SK-N-SH treated with all-trans-retinoic acid at 6 μM for 48 hours (cell line): ENCODE measurements around the gene OR4F6.

Source experiments
- ATAC-seq: fragments of 200-7000 bp; cut with Tn5 transposase; 3 replicates; pipeline ENCODE4 v1.9.1; 2020; ENCODE audit warnings: mild to moderate bottlenecking, moderate library complexity
- ARNTL ChIP-seq: fragments of 450-650 bp; formaldehyde crosslinking; IDR thresholded peaks from 2 replicates; pipeline ENCODE4 v1.5.0; 2020; ENCODE audit warnings: low read depth, mild to moderate bottlenecking, moderate library complexity, borderline replicate concordance
- BACH2 ChIP-seq: fragments of 250-450 bp; sonication (Bioruptor Pico); IDR thresholded peaks from 2 replicates; pipeline ENCODE4 v1.9.0; 2021; ENCODE audit warnings: mild to moderate bottlenecking, borderline replicate concordance
- CSDC2 ChIP-seq: fragments of 250-450 bp; sonication (Bioruptor Pico); IDR thresholded peaks from 2 replicates; pipeline ENCODE4 v1.5.0; 2020; ENCODE audit warnings: mild to moderate bottlenecking, moderate library complexity
- ESRRG ChIP-seq: fragments of 250-450 bp; sonication (Bioruptor Pico); IDR thresholded peaks from 2 replicates; pipeline ENCODE4 v1.6.1; 2021; ENCODE audit warnings: mild to moderate bottlenecking
- GLIS3 ChIP-seq: fragments of 250-450 bp; sonication (Bioruptor Pico); IDR thresholded peaks from 2 replicates; pipeline ENCODE4 v1.5.0; 2020; ENCODE audit warnings: mild to moderate bottlenecking, moderate library complexity
- ISL1 ChIP-seq: fragments of 250-450 bp; sonication (Bioruptor Pico); IDR thresholded peaks from 2 replicates; pipeline ENCODE4 v2.1.2; 2022; ENCODE audit warnings: mild to moderate bottlenecking, moderate library complexity
- PPARA ChIP-seq: fragments of 250-450 bp; sonication (Bioruptor Pico); IDR thresholded peaks from 2 replicates; pipeline ENCODE4 v1.5.0; 2020; ENCODE audit warnings: mild to moderate bottlenecking, borderline replicate concordance
- RARB ChIP-seq: fragments of 250-450 bp; sonication (Bioruptor Pico); IDR thresholded peaks from 2 replicates; pipeline ENCODE4 v1.8.0; 2021; ENCODE audit warnings: mild to moderate bottlenecking, moderate library complexity
- SNAI2 ChIP-seq: fragments of 250-450 bp; sonication (Bioruptor Pico); IDR thresholded peaks from 2 replicates; pipeline ENCODE4 v1.5.0; 2020; ENCODE audit warnings: mild to moderate bottlenecking, moderate library complexity
- TOX ChIP-seq: fragments of 250-450 bp; sonication (Bioruptor Pico); IDR thresholded peaks from 2 replicates; pipeline ENCODE4 v1.8.0; 2021; ENCODE audit warnings: mild to moderate bottlenecking, moderate library complexity, borderline replicate concordance
- ZC3H10 ChIP-seq: fragments of 250-450 bp; sonication (Bioruptor Pico); IDR thresholded peaks from 2 replicates; pipeline ENCODE4 v1.5.1; 2021; ENCODE audit warnings: mild to moderate bottlenecking, moderate library complexity
- ZFP3 ChIP-seq: fragments of 250-450 bp; sonication (Bioruptor Pico); IDR thresholded peaks from 2 replicates; pipeline ENCODE4 v1.5.0; 2020; ENCODE audit warnings: mild to moderate bottlenecking, moderate library complexity
- ZFP30 ChIP-seq: fragments of 450-650 bp; formaldehyde crosslinking; IDR thresholded peaks from 2 replicates; pipeline ENCODE4 v1.5.0; 2022; ENCODE audit warnings: mild to moderate bottlenecking, moderate library complexity
- ZNF565 ChIP-seq: fragments of 450-650 bp; formaldehyde crosslinking; conservative IDR thresholded peaks from 2 replicates; pipeline ENCODE4 v1.5.0; 2020; ENCODE audit warnings: low read depth, mild to moderate bottlenecking, moderate library complexity
- ZNF70 ChIP-seq: fragments of 450-650 bp; formaldehyde crosslinking; IDR thresholded peaks from 2 replicates; pipeline ENCODE4 v1.5.0; 2020; ENCODE audit warnings: mild to moderate bottlenecking, moderate library complexity
- ZNF8 ChIP-seq: fragments of 450-650 bp; formaldehyde crosslinking; IDR thresholded peaks from 2 replicates; pipeline ENCODE4 v1.5.0; 2020; ENCODE audit warnings: mild to moderate bottlenecking, moderate library complexity
- TF ChIP-seq, protein P1 (sequence below): fragments of 250-450 bp; sonication (Bioruptor Pico); IDR thresholded peaks from 2 replicates; pipeline ENCODE4 v1.5.1; 2021; ENCODE audit warnings: mild to moderate bottlenecking, moderate library complexity
- TF ChIP-seq, protein P2 (sequence below): fragments of 250-450 bp; sonication (Bioruptor Pico); IDR thresholded peaks from 2 replicates; pipeline ENCODE4 v1.5.0; 2020; ENCODE audit warnings: mild to moderate bottlenecking, moderate library complexity
- TF ChIP-seq, protein P3 (sequence below): fragments of 250-450 bp; sonication (Bioruptor Pico); IDR thresholded peaks from 2 replicates; pipeline ENCODE4 v1.8.0; 2020; ENCODE audit warnings: mild to moderate bottlenecking, moderate library complexity, borderline replicate concordance
- TF ChIP-seq, protein P4 (sequence below): fragments of 250-450 bp; sonication (Bioruptor Pico); IDR thresholded peaks from 2 replicates; pipeline ENCODE4 v1.8.0; 2021; ENCODE audit warnings: low read depth, mild to moderate bottlenecking, moderate library complexity, borderline replicate concordance
- TF ChIP-seq, protein P5 (sequence below): fragments of 250-450 bp; sonication (Bioruptor Pico); IDR thresholded peaks from 2 replicates; pipeline ENCODE4 v1.5.1; 2020; ENCODE audit warnings: low read depth, mild to moderate bottlenecking, moderate library complexity

Gene OR4F6

DNA sequence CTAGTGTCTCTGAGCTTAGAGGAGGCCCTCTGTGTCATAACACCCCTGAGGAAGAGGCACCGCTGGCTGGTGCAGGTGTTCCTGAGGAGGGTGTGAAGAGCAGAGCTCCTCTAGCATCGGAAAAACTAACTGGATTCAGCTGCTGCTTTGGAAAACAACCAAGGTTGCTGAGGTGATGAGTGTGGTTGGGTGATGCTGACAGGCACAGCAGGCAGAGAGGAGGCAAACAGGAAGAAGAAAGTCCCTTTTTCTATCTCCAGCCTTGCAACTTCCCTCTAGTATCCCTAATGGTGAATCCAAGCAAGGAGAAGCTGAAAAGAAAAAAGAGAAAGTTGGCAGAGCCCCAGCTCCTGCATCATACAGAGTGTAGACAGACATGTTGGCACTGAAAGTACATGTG, 4.9 kb downstream of the OR4F6 start:
- no peak for TF ChIP-seq TOX (CRISPR knock-in tag)
- ATAC-seq = no peak; the same call in 2 of the 3 replicates

DNA sequence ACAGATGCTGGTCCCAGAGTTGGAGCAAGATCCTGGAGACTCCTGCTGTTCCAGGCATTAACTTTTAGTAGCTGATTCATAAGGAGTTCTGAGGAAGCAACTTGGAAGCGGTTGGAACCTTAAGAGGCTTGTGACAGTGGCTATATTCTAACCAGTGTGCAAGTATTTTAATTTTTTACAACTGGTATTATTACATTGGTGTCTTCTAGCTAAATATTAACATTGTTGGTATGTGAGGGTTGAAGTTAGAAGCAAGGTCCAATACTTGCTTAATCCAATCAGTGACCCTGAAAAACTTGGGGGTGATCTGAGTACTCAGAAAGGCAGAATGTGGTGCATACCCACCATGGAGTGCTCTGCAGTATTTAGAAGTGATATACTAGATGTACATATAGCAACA, 7.1 kb downstream of the OR4F6 start:
- no peak for ATAC-seq
- TF ChIP-seq ESRRG (CRISPR knock-in tag) (no peak), PPARA (CRISPR knock-in tag) (no peak), ZNF70 (CRISPR knock-in tag) (no peak), CSDC2 (CRISPR knock-in tag) (no peak), ZFP3 (CRISPR knock-in tag) (no peak), RARB (CRISPR knock-in tag) (no peak), ISL1 (CRISPR knock-in tag) (no peak), ZC3H10 (no peak), ZFP30 (CRISPR knock-in tag) (no peak), GLIS3 (CRISPR knock-in tag) (no peak), ARNTL (CRISPR knock-in tag) (no peak), ZNF8 (no peak), TOX (CRISPR knock-in tag) (no peak)
- TF ChIP-seq, protein P1, sequence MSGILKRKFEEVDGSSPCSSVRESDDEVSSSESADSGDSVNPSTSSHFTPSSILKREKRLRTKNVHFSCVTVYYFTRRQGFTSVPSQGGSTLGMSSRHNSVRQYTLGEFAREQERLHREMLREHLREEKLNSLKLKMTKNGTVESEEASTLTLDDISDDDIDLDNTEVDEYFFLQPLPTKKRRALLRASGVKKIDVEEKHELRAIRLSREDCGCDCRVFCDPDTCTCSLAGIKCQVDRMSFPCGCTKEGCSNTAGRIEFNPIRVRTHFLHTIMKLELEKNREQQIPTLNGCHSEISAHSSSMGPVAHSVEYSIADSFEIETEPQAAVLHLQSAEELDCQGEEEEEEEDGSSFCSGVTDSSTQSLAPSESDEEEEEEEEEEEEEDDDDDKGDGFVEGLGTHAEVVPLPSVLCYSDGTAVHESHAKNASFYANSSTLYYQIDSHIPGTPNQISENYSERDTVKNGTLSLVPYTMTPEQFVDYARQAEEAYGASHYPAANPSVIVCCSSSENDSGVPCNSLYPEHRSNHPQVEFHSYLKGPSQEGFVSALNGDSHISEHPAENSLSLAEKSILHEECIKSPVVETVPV = no peak
- TF ChIP-seq, protein P2, sequence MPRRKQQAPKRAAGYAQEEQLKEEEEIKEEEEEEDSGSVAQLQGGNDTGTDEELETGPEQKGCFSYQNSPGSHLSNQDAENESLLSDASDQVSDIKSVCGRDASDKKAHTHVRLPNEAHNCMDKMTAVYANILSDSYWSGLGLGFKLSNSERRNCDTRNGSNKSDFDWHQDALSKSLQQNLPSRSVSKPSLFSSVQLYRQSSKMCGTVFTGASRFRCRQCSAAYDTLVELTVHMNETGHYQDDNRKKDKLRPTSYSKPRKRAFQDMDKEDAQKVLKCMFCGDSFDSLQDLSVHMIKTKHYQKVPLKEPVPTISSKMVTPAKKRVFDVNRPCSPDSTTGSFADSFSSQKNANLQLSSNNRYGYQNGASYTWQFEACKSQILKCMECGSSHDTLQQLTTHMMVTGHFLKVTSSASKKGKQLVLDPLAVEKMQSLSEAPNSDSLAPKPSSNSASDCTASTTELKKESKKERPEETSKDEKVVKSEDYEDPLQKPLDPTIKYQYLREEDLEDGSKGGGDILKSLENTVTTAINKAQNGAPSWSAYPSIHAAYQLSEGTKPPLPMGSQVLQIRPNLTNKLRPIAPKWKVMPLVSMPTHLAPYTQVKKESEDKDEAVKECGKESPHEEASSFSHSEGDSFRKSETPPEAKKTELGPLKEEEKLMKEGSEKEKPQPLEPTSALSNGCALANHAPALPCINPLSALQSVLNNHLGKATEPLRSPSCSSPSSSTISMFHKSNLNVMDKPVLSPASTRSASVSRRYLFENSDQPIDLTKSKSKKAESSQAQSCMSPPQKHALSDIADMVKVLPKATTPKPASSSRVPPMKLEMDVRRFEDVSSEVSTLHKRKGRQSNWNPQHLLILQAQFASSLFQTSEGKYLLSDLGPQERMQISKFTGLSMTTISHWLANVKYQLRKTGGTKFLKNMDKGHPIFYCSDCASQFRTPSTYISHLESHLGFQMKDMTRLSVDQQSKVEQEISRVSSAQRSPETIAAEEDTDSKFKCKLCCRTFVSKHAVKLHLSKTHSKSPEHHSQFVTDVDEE (CRISPR knock-in tag) = no peak
- TF ChIP-seq, protein P3, sequence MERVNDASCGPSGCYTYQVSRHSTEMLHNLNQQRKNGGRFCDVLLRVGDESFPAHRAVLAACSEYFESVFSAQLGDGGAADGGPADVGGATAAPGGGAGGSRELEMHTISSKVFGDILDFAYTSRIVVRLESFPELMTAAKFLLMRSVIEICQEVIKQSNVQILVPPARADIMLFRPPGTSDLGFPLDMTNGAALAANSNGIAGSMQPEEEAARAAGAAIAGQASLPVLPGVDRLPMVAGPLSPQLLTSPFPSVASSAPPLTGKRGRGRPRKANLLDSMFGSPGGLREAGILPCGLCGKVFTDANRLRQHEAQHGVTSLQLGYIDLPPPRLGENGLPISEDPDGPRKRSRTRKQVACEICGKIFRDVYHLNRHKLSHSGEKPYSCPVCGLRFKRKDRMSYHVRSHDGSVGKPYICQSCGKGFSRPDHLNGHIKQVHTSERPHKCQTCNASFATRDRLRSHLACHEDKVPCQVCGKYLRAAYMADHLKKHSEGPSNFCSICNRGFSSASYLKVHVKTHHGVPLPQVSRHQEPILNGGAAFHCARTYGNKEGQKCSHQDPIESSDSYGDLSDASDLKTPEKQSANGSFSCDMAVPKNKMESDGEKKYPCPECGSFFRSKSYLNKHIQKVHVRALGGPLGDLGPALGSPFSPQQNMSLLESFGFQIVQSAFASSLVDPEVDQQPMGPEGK = no peak
- TF ChIP-seq, protein P4, sequence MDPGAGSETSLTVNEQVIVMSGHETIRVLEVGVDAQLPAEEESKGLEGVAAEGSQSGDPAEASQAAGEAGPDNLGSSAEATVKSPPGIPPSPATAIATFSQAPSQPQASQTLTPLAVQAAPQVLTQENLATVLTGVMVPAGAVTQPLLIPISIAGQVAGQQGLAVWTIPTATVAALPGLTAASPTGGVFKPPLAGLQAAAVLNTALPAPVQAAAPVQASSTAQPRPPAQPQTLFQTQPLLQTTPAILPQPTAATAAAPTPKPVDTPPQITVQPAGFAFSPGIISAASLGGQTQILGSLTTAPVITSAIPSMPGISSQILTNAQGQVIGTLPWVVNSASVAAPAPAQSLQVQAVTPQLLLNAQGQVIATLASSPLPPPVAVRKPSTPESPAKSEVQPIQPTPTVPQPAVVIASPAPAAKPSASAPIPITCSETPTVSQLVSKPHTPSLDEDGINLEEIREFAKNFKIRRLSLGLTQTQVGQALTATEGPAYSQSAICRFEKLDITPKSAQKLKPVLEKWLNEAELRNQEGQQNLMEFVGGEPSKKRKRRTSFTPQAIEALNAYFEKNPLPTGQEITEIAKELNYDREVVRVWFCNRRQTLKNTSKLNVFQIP (CRISPR knock-in tag) = no peak

DNA sequence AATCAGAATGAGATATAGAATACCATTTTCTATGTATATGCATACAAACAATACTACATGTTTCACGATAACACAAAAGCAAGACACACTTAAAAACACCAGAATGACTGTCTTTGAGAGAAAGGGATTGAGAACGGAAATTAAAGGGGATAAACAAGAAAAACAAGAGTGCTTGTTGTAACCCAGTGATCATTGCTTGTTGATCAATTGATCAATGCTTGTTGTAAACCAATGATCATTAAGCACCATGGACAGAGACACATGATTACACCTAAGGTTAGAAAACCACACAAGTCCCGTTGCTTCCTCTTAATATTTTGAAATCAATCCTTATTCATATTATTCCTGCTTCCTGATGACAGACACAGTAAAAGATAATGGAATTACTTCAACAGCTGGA, 7.6 kb downstream of the OR4F6 start:
- no peak for TF ChIP-seq CSDC2 (CRISPR knock-in tag)
- TF ChIP-seq, protein P5, sequence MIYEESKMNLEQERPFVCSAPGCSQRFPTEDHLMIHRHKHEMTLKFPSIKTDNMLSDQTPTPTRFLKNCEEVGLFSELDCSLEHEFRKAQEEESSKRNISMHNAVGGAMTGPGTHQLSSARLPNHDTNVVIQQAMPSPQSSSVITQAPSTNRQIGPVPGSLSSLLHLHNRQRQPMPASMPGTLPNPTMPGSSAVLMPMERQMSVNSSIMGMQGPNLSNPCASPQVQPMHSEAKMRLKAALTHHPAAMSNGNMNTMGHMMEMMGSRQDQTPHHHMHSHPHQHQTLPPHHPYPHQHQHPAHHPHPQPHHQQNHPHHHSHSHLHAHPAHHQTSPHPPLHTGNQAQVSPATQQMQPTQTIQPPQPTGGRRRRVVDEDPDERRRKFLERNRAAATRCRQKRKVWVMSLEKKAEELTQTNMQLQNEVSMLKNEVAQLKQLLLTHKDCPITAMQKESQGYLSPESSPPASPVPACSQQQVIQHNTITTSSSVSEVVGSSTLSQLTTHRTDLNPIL = no peak
- ATAC-seq = no peak

DNA sequence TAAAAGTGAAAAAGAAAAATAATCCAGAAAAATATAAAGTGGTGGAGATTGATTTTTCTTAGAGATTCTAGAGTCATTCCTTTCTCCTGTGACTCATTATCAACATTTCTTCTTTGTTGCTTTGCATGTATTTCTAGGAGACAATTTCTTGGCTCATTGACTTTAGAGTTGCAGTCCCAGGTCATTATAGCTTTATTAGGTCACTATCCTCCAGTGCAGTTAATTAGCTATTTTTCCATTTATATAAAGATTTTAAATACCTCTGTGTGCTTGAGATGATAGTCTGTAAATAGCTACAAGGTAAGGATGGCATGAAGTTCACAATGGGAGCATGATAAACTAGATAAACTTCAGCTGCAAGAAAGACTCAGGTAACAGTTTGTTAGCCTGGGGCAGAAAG, 8.6 kb downstream of the OR4F6 start, which contains the start of gene OR4F15:
OR4F15 (plus strand) TSS at position 301 of the 400 bp plus-strand sequence. CDS start 5,985 bp downstream, outside the sequence.
- TF ChIP-seq ZNF70 (CRISPR knock-in tag) (no peak), ESRRG (CRISPR knock-in tag) (no peak), SNAI2 (CRISPR knock-in tag) (no peak), PPARA (CRISPR knock-in tag) (no peak), ZNF565 (CRISPR knock-in tag) (no peak), BACH2 (CRISPR knock-in tag) (no peak)
- TF ChIP-seq, protein P4 (CRISPR knock-in tag) = no peak
- TF ChIP-seq, protein P5 = no peak

More for the DNA sequence above, 8.6 kb downstream of the OR4F6 start, which contains the start of gene OR4F15:
- no peak for ATAC-seq
